Measurements from ENCODE around the gene SPATA25. TPM values are rescaled to one million over a fixed set of nuclear protein-coding genes. Genes with fewer than 3 reads are reported as not detected.

Gene SPATA25
- 1 to 10 TPM; 2.8 to 4.7 TPM for total RNA-seq
- under 1 TPM in 1 of 2 donors, not detected in 1; 0.38 TPM for polyA plus RNA-seq

DNA sequence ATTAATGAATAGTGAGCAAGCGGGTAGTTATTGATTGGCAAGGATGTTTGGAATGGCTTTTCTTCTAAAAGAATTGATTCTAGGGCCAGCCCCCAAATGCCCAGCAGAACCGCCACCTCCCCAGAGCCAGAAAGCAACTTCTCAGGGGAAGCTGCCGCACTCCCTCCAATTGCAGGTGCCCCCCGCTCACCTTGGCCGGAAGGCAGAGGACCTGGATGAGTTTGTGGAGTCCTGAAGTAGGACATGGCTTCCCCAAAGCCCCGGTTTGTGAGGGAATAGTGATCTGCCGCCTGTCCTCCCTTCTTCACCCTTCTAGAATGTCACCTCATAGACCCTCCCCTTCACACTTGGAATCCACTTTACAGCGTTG is at the start of gene SPATA25:
SPATA25 (minus strand) TSS at position 277 of the 370 bp plus-strand sequence; CDS start at position 245, 32 bp downstream.
- Histone ChIP-seq H3K4me3 (ENCODE audit: low read length in 2 of 2) (no peak within 1 kb of the TSS), H3K27ac (ENCODE audit: low read depth, low read length) (no peak within 1 kb of the TSS), H3K27me3 (ENCODE audit: insufficient read depth, low read length) (no peaks in the 10 kb centered on the region), H3K9me3 (ENCODE audit: control insufficient read depth in 1 of 2, low read length in 2 of 2) (no peaks in the 10 kb centered on the region), H3K36me3 (ENCODE audit: insufficient read depth, low read length) (peaks cover 17% of the 10 kb centered on the region), H3K4me1 (ENCODE audit: insufficient read depth, low read length) (peaks cover 45% of the 10 kb centered on the region)
- ChIA-PET POLR2A (ENCODE audit: partially characterized antibody) (interaction anchor here (1.4 to 9.9 kb wide), 2 partner anchors 30 to 48 kb away, joined by 5 to 141 read pairs; partner anchors contain the start of genes ACOT8, PCIF1 and ZSWIM3), CTCF (ENCODE audit: partially characterized antibody) (no interaction called here)
- Mint-ChIP-seq H3K4me3 (peak within 1 kb of the TSS in 2 of 8 donors; percentile 0 to 21), H3K4me1 (peaks cover 29 to 54% (median 40%) of the 10 kb centered on the region in 4 donors), H3K36me3 (peaks cover 15 to 27% of the 10 kb centered on the region in 2 donors), H3K27me3 (no peaks in the 10 kb centered on the region), H3K27ac (peak within 1 kb of the TSS in 4 of 7 donors; percentile 30 to 49 (median 46)), H3K9me3 (peaks cover 0 to 3% (median 0%) of the 10 kb centered on the region in 8 donors)
- intact Hi-C loops (cut with micrococcal nuclease): no loop called here
- no peak for DNase-seq

- Mint-ChIP-seq H3K4me1 (peaks cover 17 to 49% (median 30%) of the 10 kb centered on the region in 4 donors), H3K4me3 (peak overlapping the region; percentile 91 to 99 (median 95)), H3K27ac (peak overlapping the region; percentile 91 to 99 (median 96)), H3K9me3 (no peaks in the 10 kb centered on the region), H3K36me3 (peaks cover 25 to 49% of the 10 kb centered on the region in 2 donors), H3K27me3 (no peaks in the 10 kb centered on the region)
- no peak for DNase-seq
- Histone ChIP-seq H3K4me3 (ENCODE audit: low read length in 2 of 2) (peak overlapping the region; percentile 83 to 97), H3K27me3 (ENCODE audit: insufficient read depth, low read length) (no peaks in the 10 kb centered on the region), H3K9me3 (ENCODE audit: control insufficient read depth in 1 of 2, low read length in 2 of 2) (no peaks in the 10 kb centered on the region), H3K4me1 (ENCODE audit: insufficient read depth, low read length) (peaks cover 35% of the 10 kb centered on the region), H3K27ac (ENCODE audit: low read depth, low read length) (peak overlapping the region; percentile 99), H3K36me3 (ENCODE audit: insufficient read depth, low read length) (peaks cover 40% of the 10 kb centered on the region)
- intact Hi-C loops (cut with micrococcal nuclease): loop anchor here (1.0 kb wide), 7 partner anchors 44 to 429 kb away; partner anchors contain the start of genes ACOT8, CTSA, NEURL2 and UBE2C
- CTCF ChIA-PET (ENCODE audit: partially characterized antibody): interaction anchor here (2.3 to 8.7 kb wide), 2 partner anchors 35 to 46 kb away, joined by 11 to 91 read pairs; partner anchors contain the start of gene ZNF335
- POLR2A ChIA-PET (ENCODE audit: partially characterized antibody): interaction anchor here (0.9 to 7.4 kb wide), 34 partner anchors 10 to 1050 kb away, joined by 3 to 245 read pairs (median 8); partner anchors contain the start of genes ACOT8, CTSA, DNTTIP1 and ELMO2
These were observed 48.1 kb upstream of the SPATA25 start for GRCh38 chr20:45935416-45936046.

- POLR2A ChIA-PET (ENCODE audit: partially characterized antibody): interaction anchor here (0.9 to 7.4 kb wide), 39 partner anchors 10 to 1049 kb away, joined by 3 to 245 read pairs (median 6); partner anchors contain the start of genes ACOT8, CTSA, DNTTIP1 and ELMO2
- peak within 1 kb of the TSS; percentile 96 to 99 (median 98) for H3K27ac Mint-ChIP-seq
These were observed 47.4 kb upstream of the SPATA25 start, which contains the start of gene PCIF1 for GRCh38 chr20:45934586-45935415. PCIF1 (plus strand) TSS chr20:45934683; CDS start chr20:45939000, 4,317 bp downstream.

GRCh38 chr20:45934046-45934585 is 46.7 kb upstream of the SPATA25 start:
- intact Hi-C loops (cut with micrococcal nuclease): loop anchor here (1.0 kb wide), 2 partner anchors 38 to 143 kb away; partner anchors contain the start of genes DNTTIP1, WFDC3 and ZNF335
- Mint-ChIP-seq H3K27ac (peak overlapping the region; percentile 96 to 98 (median 97)), H3K36me3 (peaks cover 15 to 37% of the 10 kb centered on the region in 2 donors), H3K9me3 (no peaks in the 10 kb centered on the region), H3K27me3 (no peaks in the 10 kb centered on the region), H3K4me3 (peak overlapping the region; percentile 95 to 98 (median 97)), H3K4me1 (peaks cover 13 to 43% (median 30%) of the 10 kb centered on the region in 4 donors)
- H3K4me3 ChIP-seq (ENCODE audit: low read length in 2 of 2): peak overlapping the region; percentile 81 to 83
- peak overlapping the region; percentile 99 for H3K27ac ChIP-seq (ENCODE audit: low read depth, low read length)
- DNase-seq: peak in 1 of 5 donors; percentile 62
- H3K36me3 ChIP-seq (ENCODE audit: insufficient read depth, low read length): peaks cover 25% of the 10 kb centered on the region
- no peaks in the 10 kb centered on the region for H3K9me3 ChIP-seq (ENCODE audit: control insufficient read depth in 1 of 2, low read length in 2 of 2)
- no peaks in the 10 kb centered on the region for H3K27me3 ChIP-seq (ENCODE audit: insufficient read depth, low read length)
- H3K4me1 ChIP-seq (ENCODE audit: insufficient read depth, low read length): peaks cover 35% of the 10 kb centered on the region
- ChIA-PET CTCF (ENCODE audit: partially characterized antibody) (interaction anchor here (0.7 to 8.7 kb wide), 16 partner anchors 10 to 135 kb away, joined by 3 to 91 read pairs (median 4); partner anchors contain the start of genes ACOT8, ZNF335, ZSWIM1 and ZSWIM3), POLR2A (ENCODE audit: partially characterized antibody) (interaction anchor here (0.8 to 7.4 kb wide), 33 partner anchors 9 to 571 kb away, joined by 3 to 245 read pairs (median 7); partner anchors contain the start of genes ACOT8, CTSA, DNTTIP1 and ELMO2)

More at GRCh38 chr20:45934586-45935415, 47.4 kb upstream of the SPATA25 start, which contains the start of gene PCIF1:
- Mint-ChIP-seq H3K27me3 (no peaks in the 10 kb centered on the region), H3K4me1 (peaks cover 17 to 48% (median 30%) of the 10 kb centered on the region in 4 donors), H3K9me3 (no peaks in the 10 kb centered on the region), H3K4me3 (peak within 1 kb of the TSS; percentile 95 to 99 (median 97)), H3K36me3 (peaks cover 20 to 43% of the 10 kb centered on the region in 2 donors)
- peak; percentile 98 to 99 (median 98) for DNase-seq
- Histone ChIP-seq H3K4me3 (ENCODE audit: low read length in 2 of 2) (peak within 1 kb of the TSS; percentile 83 to 97), H3K27ac (ENCODE audit: low read depth, low read length) (peak within 1 kb of the TSS; percentile 99), H3K27me3 (ENCODE audit: insufficient read depth, low read length) (no peaks in the 10 kb centered on the region), H3K36me3 (ENCODE audit: insufficient read depth, low read length) (peaks cover 32% of the 10 kb centered on the region), H3K9me3 (ENCODE audit: control insufficient read depth in 1 of 2, low read length in 2 of 2) (no peaks in the 10 kb centered on the region), H3K4me1 (ENCODE audit: insufficient read depth, low read length) (peaks cover 35% of the 10 kb centered on the region)
- intact Hi-C loops (cut with micrococcal nuclease): loop anchor here (1.0 kb wide), 9 partner anchors 38 to 430 kb away; partner anchors contain the start of genes ACOT8, CTSA, DNTTIP1 and NEURL2
- CTCF ChIA-PET (ENCODE audit: partially characterized antibody): interaction anchor here (0.8 to 8.7 kb wide), 12 partner anchors 10 to 135 kb away, joined by 3 to 91 read pairs (median 6); partner anchors contain the start of genes ZNF335 and ZSWIM1

DNA sequence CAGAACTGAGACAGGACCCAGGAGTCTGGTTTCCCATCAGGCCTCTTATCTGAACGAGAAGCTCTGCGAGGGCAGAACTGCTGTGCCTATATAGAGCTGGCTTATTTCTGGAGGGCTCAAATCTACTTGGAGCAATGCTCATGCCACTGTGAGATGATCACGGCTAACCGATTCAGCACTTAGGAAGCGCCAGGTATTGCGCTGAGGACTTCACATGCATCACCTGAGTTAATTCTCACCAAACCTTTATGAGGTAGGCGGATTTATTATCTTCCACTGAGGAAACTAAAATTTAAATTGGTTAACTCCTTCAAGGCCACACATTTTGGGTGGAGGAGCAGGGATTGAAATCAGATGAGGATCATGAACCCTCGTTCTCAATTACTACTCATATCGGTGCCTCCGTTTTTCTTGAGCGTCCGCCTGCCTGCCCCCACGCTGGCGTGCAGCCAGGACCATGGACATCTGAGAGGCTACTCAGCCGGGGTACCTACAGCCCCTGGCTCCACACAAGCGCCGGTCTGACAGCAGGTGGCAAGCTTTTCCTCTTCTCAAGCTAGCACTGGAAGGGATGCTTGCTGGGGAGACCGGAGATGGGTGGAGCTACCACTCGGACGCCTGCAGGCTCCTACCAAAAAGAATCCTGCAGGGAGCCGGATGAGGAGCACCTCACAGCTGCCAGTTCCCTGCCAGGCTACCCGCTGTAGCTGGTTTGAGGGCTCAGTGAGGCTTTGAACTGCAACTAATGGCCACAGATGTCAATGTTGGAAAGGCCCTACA is 46.0 kb upstream of the SPATA25 start:
- Mint-ChIP-seq H3K27ac (peak overlapping the region; percentile 96 to 98 (median 97)), H3K9me3 (no peaks in the 10 kb centered on the region), H3K36me3 (peaks cover 13 to 31% of the 10 kb centered on the region in 2 donors), H3K4me1 (peaks cover 13 to 43% (median 29%) of the 10 kb centered on the region in 4 donors), H3K27me3 (no peaks in the 10 kb centered on the region), H3K4me3 (peak overlapping the region; percentile 95 to 98 (median 97))
- Histone ChIP-seq H3K4me1 (ENCODE audit: insufficient read depth, low read length) (peaks cover 34% of the 10 kb centered on the region), H3K9me3 (ENCODE audit: control insufficient read depth in 1 of 2, low read length in 2 of 2) (no peaks in the 10 kb centered on the region), H3K27me3 (ENCODE audit: insufficient read depth, low read length) (no peaks in the 10 kb centered on the region), H3K27ac (ENCODE audit: low read depth, low read length) (peak overlapping the region; percentile 99), H3K36me3 (ENCODE audit: insufficient read depth, low read length) (peaks cover 19% of the 10 kb centered on the region), H3K4me3 (ENCODE audit: low read length in 2 of 2) (peak overlapping the region; percentile 81 to 83)
- intact Hi-C loops (cut with micrococcal nuclease): loop anchor here (1.0 kb wide), 2 partner anchors 39 to 142 kb away; partner anchors contain the start of genes DNTTIP1, WFDC3 and ZNF335
- POLR2A ChIA-PET (ENCODE audit: partially characterized antibody): interaction anchor here (0.6 to 7.4 kb wide), 20 partner anchors 8 to 571 kb away, joined by 3 to 245 read pairs (median 16); partner anchors contain the start of genes ACOT8, CTSA, DNTTIP1 and NEURL2
- CTCF ChIA-PET (ENCODE audit: partially characterized antibody): interaction anchor here (0.7 to 8.7 kb wide), 18 partner anchors 9 to 134 kb away, joined by 3 to 91 read pairs (median 4); partner anchors contain the start of genes ACOT8, ZNF335, ZSWIM1 and ZSWIM3
- DNase-seq: peak; percentile 50 to 70 (median 56)
